Measurements from ENCODE around the gene ATP11A. TPM values are rescaled to one million over a fixed set of nuclear protein-coding genes. Genes with fewer than 3 reads are reported as not detected.

ATP11A gene
- total RNA-seq, 1 donor from 2014 or later, result 109 TPM

- H3K36me3 Mint-ChIP-seq (ENCODE audit: insufficient read depth), result peaks cover 15% of the 10 kb centered on the region
- peaks cover 25% of the 10 kb centered on the region for H3K4me1 Mint-ChIP-seq (ENCODE audit: low read depth)
- H3K9me3 Mint-ChIP-seq (ENCODE audit: low read depth), result peaks cover 3% of the 10 kb centered on the region
- no peak overlapping the region for H3K4me3 Mint-ChIP-seq (ENCODE audit: low read depth)
- H3K27ac Mint-ChIP-seq, result no peak overlapping the region
- no peak for DNase-seq (ENCODE audit: low spot score, unreplicated experiment)
- H3K27me3 Mint-ChIP-seq, result no peaks in the 10 kb centered on the region
- TF ChIP-seq, protein P1, sequence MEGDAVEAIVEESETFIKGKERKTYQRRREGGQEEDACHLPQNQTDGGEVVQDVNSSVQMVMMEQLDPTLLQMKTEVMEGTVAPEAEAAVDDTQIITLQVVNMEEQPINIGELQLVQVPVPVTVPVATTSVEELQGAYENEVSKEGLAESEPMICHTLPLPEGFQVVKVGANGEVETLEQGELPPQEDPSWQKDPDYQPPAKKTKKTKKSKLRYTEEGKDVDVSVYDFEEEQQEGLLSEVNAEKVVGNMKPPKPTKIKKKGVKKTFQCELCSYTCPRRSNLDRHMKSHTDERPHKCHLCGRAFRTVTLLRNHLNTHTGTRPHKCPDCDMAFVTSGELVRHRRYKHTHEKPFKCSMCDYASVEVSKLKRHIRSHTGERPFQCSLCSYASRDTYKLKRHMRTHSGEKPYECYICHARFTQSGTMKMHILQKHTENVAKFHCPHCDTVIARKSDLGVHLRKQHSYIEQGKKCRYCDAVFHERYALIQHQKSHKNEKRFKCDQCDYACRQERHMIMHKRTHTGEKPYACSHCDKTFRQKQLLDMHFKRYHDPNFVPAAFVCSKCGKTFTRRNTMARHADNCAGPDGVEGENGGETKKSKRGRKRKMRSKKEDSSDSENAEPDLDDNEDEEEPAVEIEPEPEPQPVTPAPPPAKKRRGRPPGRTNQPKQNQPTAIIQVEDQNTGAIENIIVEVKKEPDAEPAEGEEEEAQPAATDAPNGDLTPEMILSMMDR (IDR thresholded peaks at IDR 0.05; ENCODE audit: unreplicated experiment), result no peak
These were observed 66.2 kb downstream of the ATP11A start for GRCh38 chr13:112756081-112756480.

DNA sequence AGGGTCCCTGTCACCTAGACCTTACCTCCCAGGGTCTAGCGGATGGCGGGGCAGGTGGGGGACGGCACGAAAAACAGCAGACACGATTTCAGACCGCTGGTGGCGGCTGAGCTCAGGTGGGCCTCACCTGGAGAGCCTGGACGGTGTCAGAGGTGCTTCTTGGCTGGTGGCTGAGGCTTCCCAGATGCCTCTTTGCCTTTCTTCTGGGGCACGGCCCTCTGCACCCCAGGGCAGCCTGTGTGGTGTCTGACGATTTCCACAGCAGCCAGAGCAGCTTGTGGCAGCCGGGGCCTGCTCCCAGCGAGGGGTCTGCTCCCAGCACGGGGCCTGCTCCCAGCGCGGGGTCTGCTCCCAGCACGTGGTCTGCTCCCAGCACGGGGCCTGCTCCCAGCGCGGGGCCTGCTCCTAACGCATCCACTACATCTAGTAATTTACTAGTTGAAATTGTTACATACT, 66.7 kb downstream of the ATP11A start:
- Mint-ChIP-seq H3K9me3 (ENCODE audit: low read depth) (peaks cover 3% of the 10 kb centered on the region), H3K4me3 (ENCODE audit: low read depth) (no peak overlapping the region), H3K27ac (peak overlapping the region; percentile 93), H3K27me3 (no peaks in the 10 kb centered on the region), H3K36me3 (ENCODE audit: insufficient read depth) (peaks cover 15% of the 10 kb centered on the region), H3K4me1 (ENCODE audit: low read depth) (peaks cover 26% of the 10 kb centered on the region)
- no peak for DNase-seq (ENCODE audit: low spot score, unreplicated experiment)
- TF ChIP-seq, protein P1 (IDR thresholded peaks at IDR 0.05; ENCODE audit: unreplicated experiment), result no peak

DNA sequence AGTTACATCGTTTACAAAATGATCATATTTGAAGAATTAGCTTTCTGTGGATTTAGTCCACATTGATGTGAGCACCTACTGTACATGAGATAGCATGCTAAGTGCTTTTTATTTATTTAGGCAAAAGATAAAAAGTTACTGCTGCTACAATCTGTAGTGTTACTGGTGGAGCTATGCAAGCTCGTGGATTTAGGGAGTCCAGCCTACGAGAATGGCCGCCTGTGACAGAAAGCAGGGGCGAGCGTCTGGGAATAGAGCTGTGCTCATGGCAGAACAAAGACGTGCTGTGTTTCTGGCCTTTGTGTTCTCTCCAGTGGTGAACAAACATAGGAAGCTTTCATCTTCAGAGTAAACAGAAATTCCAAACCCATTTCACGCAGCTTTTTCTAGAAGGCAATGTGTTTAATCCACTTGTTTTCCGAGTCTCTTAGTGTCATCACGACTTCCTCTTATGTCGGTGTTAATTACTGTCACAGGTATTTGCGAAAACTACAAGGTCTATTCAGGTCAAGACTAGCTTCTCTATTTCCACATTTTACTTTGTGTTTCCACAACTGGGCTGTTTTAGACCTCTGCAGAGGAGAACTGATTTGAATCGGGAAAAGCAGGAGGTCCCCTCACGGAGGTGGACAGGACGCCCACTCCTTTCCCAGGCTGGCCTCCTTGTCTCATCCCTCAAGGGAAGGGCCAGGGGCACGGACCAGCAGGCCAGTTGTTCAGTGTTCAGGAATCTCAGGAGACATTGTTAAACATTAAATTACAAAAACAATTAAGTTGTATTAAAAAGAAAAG, 67.3 kb downstream of the ATP11A start:
- peak overlapping the region; percentile 0 for H3K4me3 Mint-ChIP-seq (ENCODE audit: low read depth)
- no peak for DNase-seq (ENCODE audit: low spot score, unreplicated experiment)
- H3K36me3 Mint-ChIP-seq (ENCODE audit: insufficient read depth), result peaks cover 15% of the 10 kb centered on the region
- H3K27ac Mint-ChIP-seq, result peak overlapping the region; percentile 93
- TF ChIP-seq, protein P1 (IDR thresholded peaks at IDR 0.05; ENCODE audit: unreplicated experiment), result no peak
- peaks cover 31% of the 10 kb centered on the region for H3K4me1 Mint-ChIP-seq (ENCODE audit: low read depth)
- H3K27me3 Mint-ChIP-seq, result no peaks in the 10 kb centered on the region
- H3K9me3 Mint-ChIP-seq (ENCODE audit: low read depth), result peaks cover 3% of the 10 kb centered on the region

GRCh38 chr13:112757759-112758086, 67.9 kb downstream of the ATP11A start:
- no peaks in the 10 kb centered on the region for H3K27me3 Mint-ChIP-seq
- H3K27ac Mint-ChIP-seq, result peak overlapping the region; percentile 93
- TF ChIP-seq, protein P1 (IDR thresholded peaks at IDR 0.05; ENCODE audit: unreplicated experiment), result no peak
- DNase-seq (ENCODE audit: low spot score, unreplicated experiment), result no peak
- H3K9me3 Mint-ChIP-seq (ENCODE audit: low read depth), result peaks cover 3% of the 10 kb centered on the region
- no peak overlapping the region for H3K4me3 Mint-ChIP-seq (ENCODE audit: low read depth)
- peaks cover 34% of the 10 kb centered on the region for H3K4me1 Mint-ChIP-seq (ENCODE audit: low read depth)
- H3K36me3 Mint-ChIP-seq (ENCODE audit: insufficient read depth), result peaks cover 17% of the 10 kb centered on the region

GRCh38 chr13:112759053-112759452, 69.2 kb downstream of the ATP11A start:
- Mint-ChIP-seq H3K4me3 (ENCODE audit: low read depth) (no peak overlapping the region), H3K27ac (no peak overlapping the region), H3K36me3 (ENCODE audit: insufficient read depth) (peaks cover 21% of the 10 kb centered on the region), H3K4me1 (ENCODE audit: low read depth) (peaks cover 34% of the 10 kb centered on the region), H3K27me3 (no peaks in the 10 kb centered on the region), H3K9me3 (ENCODE audit: low read depth) (peaks cover 3% of the 10 kb centered on the region)
- DNase-seq (ENCODE audit: low spot score, unreplicated experiment), result no peak
- TF ChIP-seq, protein P1 (IDR thresholded peaks at IDR 0.05; ENCODE audit: unreplicated experiment), result no peak
